Mesenchymal stem cell (in vitro differentiated cells and primary cell): ENCODE measurements around the gene POP7.
"Not testable (repeated sequence)": the region's sequence is repeated elsewhere in the genome, so short reads cannot be mapped to it uniquely, and the experiment has no call there.

Experiments
- DNase-seq: peaks from one replicate; pipeline ENCODE4 v3.0.0-alpha.2; 2013
- H2AFZ ChIP-seq: one replicate; pipeline ENCODE4 v1.6.1; 2013; ENCODE audit warnings: low read depth, mild to moderate bottlenecking, control low read depth, inconsistent platforms, low read length, moderate library complexity
- H2AK5ac ChIP-seq: 2 replicates; pipeline ENCODE4 v1.6.1; 2013; ENCODE audit warnings: low read length, moderate library complexity, mild to moderate bottlenecking, inconsistent platforms; ENCODE audit not compliant: severe bottlenecking
- H2BK120ac ChIP-seq: one replicate; pipeline ENCODE4 v1.6.1; 2013; ENCODE audit warnings: low read depth, mild to moderate bottlenecking, inconsistent platforms, low read length, moderate library complexity
- H2BK12ac ChIP-seq, 2 experiments: one replicate each; pipeline ENCODE4 v1.6.1; 2013; ENCODE audit warnings: inconsistent platforms in 2 of 2, low read length in 2 of 2, mild to moderate bottlenecking in 2 of 2, moderate library complexity in 2 of 2, control low read depth in 1 of 2
- H2BK15ac ChIP-seq: one replicate; pipeline ENCODE4 v1.6.1; 2013; ENCODE audit warnings: mild to moderate bottlenecking, low read depth, inconsistent platforms; ENCODE audit not compliant: poor library complexity, severe bottlenecking
- H2BK5ac ChIP-seq: 2 replicates; pipeline ENCODE4 v1.6.1; 2013; ENCODE audit warnings: low read depth, mild to moderate bottlenecking, low read length, control low read depth, inconsistent platforms; ENCODE audit not compliant: poor library complexity, severe bottlenecking
- H3K14ac ChIP-seq, 2 experiments: one replicate each; pipeline ENCODE4 v1.6.1; 2013; ENCODE audit warnings: inconsistent platforms in 2 of 2, low read length in 2 of 2, control low read depth in 1 of 2, mild to moderate bottlenecking in 1 of 2, moderate library complexity in 1 of 2
- H3K18ac ChIP-seq, 2 experiments: one replicate each; pipeline ENCODE4 v1.6.1; 2013; ENCODE audit warnings: inconsistent platforms in 2 of 2, low read length in 2 of 2, control low read depth in 1 of 2, low read depth in 1 of 2, mild to moderate bottlenecking in 1 of 2
- H3K23ac ChIP-seq, 2 experiments: one replicate each; pipeline ENCODE4 v1.6.1; 2013; ENCODE audit warnings: inconsistent platforms in 2 of 2, low read length in 2 of 2, mild to moderate bottlenecking in 2 of 2, moderate library complexity in 2 of 2, control low read depth in 1 of 2
- H3K27ac ChIP-seq: 2 replicates; pipeline ENCODE4 v1.5.1; 2013; ENCODE audit warnings: mild to moderate bottlenecking, moderate library complexity, low read length, control low read depth, inconsistent platforms; ENCODE audit not compliant: poor library complexity, severe bottlenecking
- H3K27me3 ChIP-seq, 2 experiments: 2 replicates each; pipeline versions ENCODE4 v1.6.1 to v1.7.0; 2013; ENCODE audit warnings: low read length in 2 of 2, mild to moderate bottlenecking in 2 of 2, moderate library complexity in 2 of 2, control low read depth in 1 of 2, inconsistent platforms in 1 of 2; ENCODE audit not compliant: control insufficient read depth in 1 of 2, insufficient read depth in 1 of 2
- H3K36me3 ChIP-seq, 2 experiments: 2 replicates each; pipeline versions ENCODE4 v1.6.1 to v1.7.0; 2013; ENCODE audit warnings: low read length in 2 of 2, control low read depth in 1 of 2, inconsistent platforms in 1 of 2, low read depth in 1 of 2, mild to moderate bottlenecking in 1 of 2; ENCODE audit not compliant: insufficient read depth in 2 of 2, control insufficient read depth in 1 of 2
- H3K4ac ChIP-seq, 2 experiments: one replicate each; pipeline ENCODE4 v1.6.1; 2013; ENCODE audit warnings: inconsistent platforms in 2 of 2, low read length in 2 of 2, mild to moderate bottlenecking in 2 of 2, moderate library complexity in 2 of 2, control low read depth in 1 of 2, low read depth in 1 of 2
- H3K4me1 ChIP-seq: 2 replicates; pipeline ENCODE4 v1.6.1; 2013; ENCODE audit warnings: low read depth, low read length, control low read depth; ENCODE audit not compliant: control insufficient read depth, insufficient read depth
- H3K4me2 ChIP-seq: 2 replicates; pipeline ENCODE4 v1.6.1; 2013; ENCODE audit warnings: low read length, mild to moderate bottlenecking, inconsistent platforms; ENCODE audit not compliant: poor library complexity, severe bottlenecking
- H3K4me3 ChIP-seq, 2 experiments: 2 replicates each; pipeline versions ENCODE4 v1.5.1 to v1.7.0; 2013; ENCODE audit warnings: low read length in 2 of 2, mild to moderate bottlenecking in 2 of 2, control low read depth in 1 of 2, low read depth in 1 of 2; ENCODE audit not compliant: insufficient read depth in 1 of 2
- H3K79me1 ChIP-seq: replicated peaks from 2 replicates; pipeline ENCODE4 v1.6.1; 2013; ENCODE audit warnings: mild to moderate bottlenecking, control low read depth, low read length, inconsistent platforms; ENCODE audit not compliant: poor library complexity, severe bottlenecking
- H3K9ac ChIP-seq: 2 replicates; pipeline ENCODE4 v1.7.0; 2013; ENCODE audit warnings: mild to moderate bottlenecking, low read length, moderate library complexity
- H3K9me3 ChIP-seq: 2 replicates; pipeline ENCODE4 v1.7.0; 2013; ENCODE audit warnings: mild to moderate bottlenecking, low read length; ENCODE audit not compliant: control insufficient read depth
- H4K8ac ChIP-seq: one replicate; pipeline ENCODE4 v1.6.1; 2013; ENCODE audit warnings: inconsistent platforms, mild to moderate bottlenecking, low read length, moderate library complexity
- H4K91ac ChIP-seq: one replicate; pipeline ENCODE4 v1.6.1; 2013; ENCODE audit warnings: mild to moderate bottlenecking, low read length, inconsistent platforms
- WGBS: methylation state at CpG from one replicate; pipeline ENCODE4 v1.1.7; 2013; ENCODE audit warnings: mixed read lengths; 5-methylcytosine and 5-hydroxymethylcytosine counted together

POP7 gene

GRCh38 chr7:100717073-100717472, 11.2 kb downstream of the POP7 start:
- H3K4me3 ChIP-seq, H2BK12ac ChIP-seq, H2BK15ac ChIP-seq, H2AFZ ChIP-seq, H4K91ac ChIP-seq, H3K27ac ChIP-seq, H2AK5ac ChIP-seq, H3K36me3 ChIP-seq, H3K79me1 ChIP-seq, DNase-seq, H3K9ac ChIP-seq, H3K23ac ChIP-seq, H3K4ac ChIP-seq, H3K14ac ChIP-seq, H3K4me2 ChIP-seq, H2BK120ac ChIP-seq, H3K18ac ChIP-seq, H2BK5ac ChIP-seq, H3K4me1 ChIP-seq, H4K8ac ChIP-seq, H3K9me3 ChIP-seq: not testable (repeated sequence)
- 89% methylated on average over 2 of the region's 2 CpGs for WGBS
- peaks cover 27 to 39% of the 10 kb centered on the region in 2 experiments for H3K27me3 ChIP-seq

- Histone ChIP-seq H2BK5ac (no peak overlapping the region), H2BK15ac (no peak overlapping the region), H3K23ac (no peak overlapping the region), H4K8ac (no peak overlapping the region), H4K91ac (no peak overlapping the region), H3K9ac (no peak overlapping the region), H2BK12ac (no peak overlapping the region), H3K4me3 (peak overlapping the region in 1 of 2 experiments; percentile 62), H3K14ac (no peak overlapping the region), H3K4ac (no peak overlapping the region), H3K27ac (no peak overlapping the region), H3K36me3 (peaks cover 0 to 3% of the 10 kb centered on the region in 2 experiments), H3K9me3 (peaks cover 6% of the 10 kb centered on the region), H2AFZ (no peak overlapping the region), H3K18ac (no peak overlapping the region), H2AK5ac (no peak overlapping the region), H2BK120ac (no peak overlapping the region), H3K27me3 (peaks cover 45 to 62% of the 10 kb centered on the region in 2 experiments), H3K4me2 (no peak overlapping the region), H3K79me1 (no peaks in the 10 kb centered on the region), H3K4me1 (peaks cover 8% of the 10 kb centered on the region)
- WGBS, result 76% methylated on average over 6 of the region's 8 CpGs
- peak; percentile 32 for DNase-seq
Observed at GRCh38 chr7:100719523-100720278, 13.8 kb downstream of the POP7 start.

- DNase-seq, result no peak
- H2BK120ac ChIP-seq, result no peak within 1 kb of the TSS
- H3K9ac ChIP-seq, result no peak within 1 kb of the TSS
- H4K91ac ChIP-seq, result no peak within 1 kb of the TSS
- no peak within 1 kb of the TSS for H2BK15ac ChIP-seq
- WGBS, result 12% methylated on average over 14 of the region's 21 CpGs
- no peak within 1 kb of the TSS for H2BK5ac ChIP-seq
- peaks cover 6% of the 10 kb centered on the region for H3K9me3 ChIP-seq
- no peaks in the 10 kb centered on the region for H3K79me1 ChIP-seq
- H2AK5ac ChIP-seq, result no peak within 1 kb of the TSS
- H2BK12ac ChIP-seq, result no peak within 1 kb of the TSS
- no peak within 1 kb of the TSS for H3K18ac ChIP-seq
- H3K4ac ChIP-seq, result no peak within 1 kb of the TSS
- H3K4me3 ChIP-seq, result peak within 1 kb of the TSS; percentile 9 to 62
- peaks cover 45 to 59% of the 10 kb centered on the region in 2 experiments for H3K27me3 ChIP-seq
- peak within 1 kb of the TSS; percentile 6 for H3K4me2 ChIP-seq
- H3K23ac ChIP-seq, result peak within 1 kb of the TSS in 1 of 2 experiments; percentile 79
- no peak within 1 kb of the TSS for H4K8ac ChIP-seq
- H3K14ac ChIP-seq, result no peak within 1 kb of the TSS
- no peak within 1 kb of the TSS for H2AFZ ChIP-seq
- H3K4me1 ChIP-seq, result peaks cover 8% of the 10 kb centered on the region
- H3K27ac ChIP-seq, result no peak within 1 kb of the TSS
- peaks cover 0 to 3% of the 10 kb centered on the region in 2 experiments for H3K36me3 ChIP-seq
Observed at GRCh38 chr7:100720279-100720670, 14.4 kb downstream of the POP7 start, which contains the start of gene EPO. EPO (plus strand) TSS chr7:100720468; CDS start chr7:100720981, 513 bp downstream.

GRCh38 chr7:100720671-100721504, 15.0 kb downstream of the POP7 start:
- 6% methylated on average over 52 of the region's 56 CpGs for WGBS
- H4K91ac ChIP-seq, result no peak overlapping the region

More at GRCh38 chr7:100720671-100721504, 15.0 kb downstream of the POP7 start:
- Histone ChIP-seq H3K36me3 (peaks cover 0 to 3% of the 10 kb centered on the region in 2 experiments), H3K79me1 (no peaks in the 10 kb centered on the region), H3K4ac (no peak overlapping the region), H3K27me3 (peaks cover 45 to 55% of the 10 kb centered on the region in 2 experiments), H3K9me3 (peaks cover 6% of the 10 kb centered on the region), H2AFZ (no peak overlapping the region), H3K4me1 (peaks cover 8% of the 10 kb centered on the region), H3K27ac (no peak overlapping the region), H2BK15ac (no peak overlapping the region), H3K9ac (no peak overlapping the region), H4K8ac (no peak overlapping the region), H2BK120ac (no peak overlapping the region), H3K4me2 (peak overlapping the region; percentile 6), H3K4me3 (peak overlapping the region in 1 of 2 experiments; percentile 9), H3K23ac (peak overlapping the region in 1 of 2 experiments; percentile 79), H3K14ac (no peak overlapping the region), H3K18ac (no peak overlapping the region), H2AK5ac (no peak overlapping the region), H2BK5ac (no peak overlapping the region), H2BK12ac (no peak overlapping the region)
- DNase-seq, result no peak
